Measurements from ENCODE around the gene ZNF638.

DNA sequence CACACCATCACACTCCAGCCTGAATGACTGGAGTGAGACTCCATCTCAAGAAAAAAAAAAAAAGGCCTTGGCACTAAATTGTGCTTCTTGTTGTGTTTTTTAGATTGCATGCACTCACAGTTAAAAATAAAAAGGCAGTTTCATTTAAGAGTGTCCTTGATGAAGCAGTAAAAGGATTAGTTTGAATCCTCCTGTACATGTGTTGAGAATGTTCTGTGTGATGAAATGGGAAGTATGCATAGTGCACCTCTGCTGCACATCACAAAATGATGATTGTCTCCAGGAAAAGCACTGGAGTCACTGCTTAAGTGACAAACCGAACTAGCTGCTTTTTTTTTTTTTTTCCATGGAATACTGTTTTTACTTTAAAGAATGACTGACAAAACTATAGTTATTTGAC, 144.9 kb downstream of the ZNF638 start:
- TF ChIP-seq, protein P1, sequence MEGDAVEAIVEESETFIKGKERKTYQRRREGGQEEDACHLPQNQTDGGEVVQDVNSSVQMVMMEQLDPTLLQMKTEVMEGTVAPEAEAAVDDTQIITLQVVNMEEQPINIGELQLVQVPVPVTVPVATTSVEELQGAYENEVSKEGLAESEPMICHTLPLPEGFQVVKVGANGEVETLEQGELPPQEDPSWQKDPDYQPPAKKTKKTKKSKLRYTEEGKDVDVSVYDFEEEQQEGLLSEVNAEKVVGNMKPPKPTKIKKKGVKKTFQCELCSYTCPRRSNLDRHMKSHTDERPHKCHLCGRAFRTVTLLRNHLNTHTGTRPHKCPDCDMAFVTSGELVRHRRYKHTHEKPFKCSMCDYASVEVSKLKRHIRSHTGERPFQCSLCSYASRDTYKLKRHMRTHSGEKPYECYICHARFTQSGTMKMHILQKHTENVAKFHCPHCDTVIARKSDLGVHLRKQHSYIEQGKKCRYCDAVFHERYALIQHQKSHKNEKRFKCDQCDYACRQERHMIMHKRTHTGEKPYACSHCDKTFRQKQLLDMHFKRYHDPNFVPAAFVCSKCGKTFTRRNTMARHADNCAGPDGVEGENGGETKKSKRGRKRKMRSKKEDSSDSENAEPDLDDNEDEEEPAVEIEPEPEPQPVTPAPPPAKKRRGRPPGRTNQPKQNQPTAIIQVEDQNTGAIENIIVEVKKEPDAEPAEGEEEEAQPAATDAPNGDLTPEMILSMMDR (conservative IDR thresholded peaks at IDR 0.05 in 1 of 2, IDR thresholded peaks at IDR 0.05 in 1 of 2; ENCODE audit: extremely low read depth in 1 of 2, insufficient read depth in 1 of 2, low read depth in 1 of 2, low read length in 2 of 2), result no peak
- TF ChIP-seq EZH2 (IDR thresholded peaks at IDR 0.05; ENCODE audit: borderline replicate concordance, low read length), result no peak

All from mammary epithelial cell (primary cell).